ENCODE results near the gene MTA2.
"Not testable (repeated sequence)": the region's sequence is repeated elsewhere in the genome, so short reads cannot be mapped to it uniquely, and the experiment has no call there.

MTA2 gene

GRCh38 chr11:62592146-62592815 lies 9.4 kb downstream of the MTA2 start:
- DNase-seq (ENCODE audit: low read depth): no peak

GRCh38 chr11:62591448-62592145 lies 10.1 kb downstream of the MTA2 start, which contains the start of gene TUT1:
Gene TUT1 (minus strand): TSS chr11:62591523. CDS start chr11:62591485, 38 bp downstream.
- DNase-seq (ENCODE audit: low read depth): peak; percentile 90

GRCh38 chr11:62588966-62589637 lies 12.6 kb downstream of the MTA2 start:
- DNase-seq (ENCODE audit: low read depth): no peak

- not testable (repeated sequence) for DNase-seq (ENCODE audit: low read depth)
Observed at GRCh38 chr11:62585356-62585755, 16.3 kb downstream of the MTA2 start.

- not testable (repeated sequence) for DNase-seq (ENCODE audit: low read depth)
Observed at GRCh38 chr11:62581735-62582134, 19.9 kb downstream of the MTA2 start.

GRCh38 chr11:62580959-62581715 lies 20.5 kb downstream of the MTA2 start:
- DNase-seq (ENCODE audit: low read depth): no peak

- DNase-seq (ENCODE audit: low read depth): no peak
Observed at GRCh38 chr11:62579252-62579651, 22.4 kb downstream of the MTA2 start.

- DNase-seq (ENCODE audit: low read depth): no peak
Observed at GRCh38 chr11:62578541-62578940, 23.1 kb downstream of the MTA2 start.

GRCh38 chr11:62577046-62577714 lies 24.5 kb downstream of the MTA2 start:
- DNase-seq (ENCODE audit: low read depth): no peak

- no peak for DNase-seq (ENCODE audit: low read depth)
Observed at GRCh38 chr11:62575837-62576236, 25.8 kb downstream of the MTA2 start.

- no peak for DNase-seq (ENCODE audit: low read depth)
Observed at GRCh38 chr11:62575156-62575555, 26.5 kb downstream of the MTA2 start.

- no peak for DNase-seq (ENCODE audit: low read depth)
Observed at GRCh38 chr11:62574363-62575071, 27.1 kb downstream of the MTA2 start.

- DNase-seq (ENCODE audit: low read depth): peak; percentile 95
Observed at GRCh38 chr11:62573592-62574362, 27.9 kb downstream of the MTA2 start, which contains the start of gene EEF1G. Gene EEF1G (minus strand): TSS chr11:62573891. CDS start chr11:62573842, 49 bp downstream.

GRCh38 chr11:62573006-62573591 lies 28.6 kb downstream of the MTA2 start:
- no peak for DNase-seq (ENCODE audit: low read depth)

GRCh38 chr11:62572431-62572830 lies 29.2 kb downstream of the MTA2 start:
- DNase-seq (ENCODE audit: low read depth): no peak

GRCh38 chr11:62571493-62571892 lies 30.2 kb downstream of the MTA2 start:
- DNase-seq (ENCODE audit: low read depth): not testable (repeated sequence)

- DNase-seq (ENCODE audit: low read depth): not testable (repeated sequence)
Observed at GRCh38 chr11:62570903-62571302, 30.8 kb downstream of the MTA2 start.

GRCh38 chr11:62569611-62570010 lies 32.1 kb downstream of the MTA2 start:
- no peak for DNase-seq (ENCODE audit: low read depth)

- no peak for DNase-seq (ENCODE audit: low read depth)
Observed at GRCh38 chr11:62567018-62567633, 34.5 kb downstream of the MTA2 start.

Measured in stimulated activated CD8-positive, alpha-beta memory T cell treated with anti-CD3 and anti-CD28 coated beads, Interleukin-12 subunit alpha, Interleukin-12 subunit beta, amount 100 ng/mL, for 4 hours (primary cell).